OCI-M1 (cell line): ENCODE measurements around the gene SNTA1.
"Not testable (repeated sequence)": the region's sequence is repeated elsewhere in the genome, so short reads cannot be mapped to it uniquely, and the experiment has no call there.

ENCODE experiments used
- DNase-seq: peaks from one replicate; lab custom pipeline; 2025; lab: John Stamatoyannopoulos, UW

The SNTA1 gene

DNA sequence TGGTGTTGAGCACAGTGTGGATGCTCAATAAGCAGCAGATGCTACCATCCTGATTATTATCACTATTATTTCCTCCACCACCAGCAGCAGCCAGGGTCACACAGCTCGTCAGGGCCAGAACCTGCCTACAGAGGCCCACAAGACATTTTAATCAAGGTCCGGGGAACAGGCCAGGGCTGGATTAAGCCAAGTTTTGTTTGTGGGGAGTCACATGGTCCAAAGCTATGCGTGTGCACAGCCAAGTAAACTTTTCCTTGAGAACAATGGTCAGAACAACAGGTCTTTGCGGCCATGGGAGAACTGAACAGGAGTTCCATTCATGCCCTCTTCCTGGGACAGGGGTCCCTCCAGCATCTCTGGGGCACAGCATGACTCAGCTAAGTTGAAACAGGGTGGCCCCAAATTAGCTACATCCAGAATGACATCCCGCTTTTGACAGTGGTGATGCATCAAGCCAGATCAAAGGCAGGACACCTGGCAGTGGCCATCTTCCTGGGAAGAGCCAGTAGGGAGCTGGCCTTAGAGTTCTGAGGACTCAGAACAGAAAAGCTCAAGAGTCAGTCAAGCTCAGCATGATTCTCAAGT, 11.7 kb downstream of the SNTA1 start:
- no peak for DNase-seq

DNA sequence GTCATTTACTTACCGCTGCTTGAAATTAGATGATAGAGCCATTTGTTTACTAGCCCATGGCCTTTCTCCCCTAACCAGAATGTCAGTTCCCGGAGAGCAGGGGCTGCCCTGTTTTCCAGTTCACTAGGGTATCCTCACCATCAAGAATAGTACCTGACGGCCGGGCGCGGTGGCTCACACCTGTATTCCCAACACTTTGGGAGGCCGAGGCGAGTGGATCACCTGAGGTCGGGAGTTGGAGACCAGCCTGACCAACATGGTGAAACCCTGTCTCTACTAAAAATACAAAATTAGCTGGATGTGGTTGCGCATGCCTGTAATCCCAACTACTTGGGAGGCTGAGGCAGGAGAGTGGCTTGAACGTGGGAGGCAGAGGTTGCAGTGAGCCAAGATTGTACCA, 19.7 kb downstream of the SNTA1 start:
- not testable (repeated sequence) for DNase-seq

DNA sequence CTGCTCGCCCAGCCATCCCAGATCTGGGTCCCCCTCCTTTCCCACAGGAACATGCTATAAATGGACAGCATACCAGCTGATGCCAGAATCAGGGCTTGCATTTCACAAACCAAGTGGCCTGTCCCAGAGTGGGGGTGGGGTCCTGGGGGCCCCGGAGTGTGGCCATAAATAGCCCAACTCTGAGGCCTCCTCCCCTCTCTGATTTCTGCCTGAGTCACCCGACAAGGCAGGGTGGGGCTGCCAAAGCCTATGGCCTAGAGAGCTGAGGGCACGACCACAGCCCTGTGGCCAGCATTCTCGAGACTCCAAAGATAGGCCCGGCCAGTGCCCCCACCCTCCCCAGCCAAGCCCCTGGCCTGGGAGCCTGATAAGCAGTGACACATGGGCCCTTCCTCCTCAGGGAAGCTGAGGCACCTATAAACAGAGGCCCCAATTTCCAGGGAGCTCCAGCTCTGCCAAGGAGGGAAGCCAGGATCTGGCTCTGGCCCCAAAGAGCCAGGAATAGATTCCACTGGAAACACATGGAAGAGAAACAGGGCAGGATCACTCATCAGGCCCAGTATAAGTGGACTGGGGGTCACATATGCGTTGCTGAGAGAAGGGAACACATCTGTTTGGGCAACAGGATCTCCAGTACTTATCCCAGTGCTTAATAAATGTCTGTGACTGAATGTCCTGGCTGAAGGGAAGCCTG, 20.3 kb downstream of the SNTA1 start:
- DNase-seq, result peak; percentile 88

DNA sequence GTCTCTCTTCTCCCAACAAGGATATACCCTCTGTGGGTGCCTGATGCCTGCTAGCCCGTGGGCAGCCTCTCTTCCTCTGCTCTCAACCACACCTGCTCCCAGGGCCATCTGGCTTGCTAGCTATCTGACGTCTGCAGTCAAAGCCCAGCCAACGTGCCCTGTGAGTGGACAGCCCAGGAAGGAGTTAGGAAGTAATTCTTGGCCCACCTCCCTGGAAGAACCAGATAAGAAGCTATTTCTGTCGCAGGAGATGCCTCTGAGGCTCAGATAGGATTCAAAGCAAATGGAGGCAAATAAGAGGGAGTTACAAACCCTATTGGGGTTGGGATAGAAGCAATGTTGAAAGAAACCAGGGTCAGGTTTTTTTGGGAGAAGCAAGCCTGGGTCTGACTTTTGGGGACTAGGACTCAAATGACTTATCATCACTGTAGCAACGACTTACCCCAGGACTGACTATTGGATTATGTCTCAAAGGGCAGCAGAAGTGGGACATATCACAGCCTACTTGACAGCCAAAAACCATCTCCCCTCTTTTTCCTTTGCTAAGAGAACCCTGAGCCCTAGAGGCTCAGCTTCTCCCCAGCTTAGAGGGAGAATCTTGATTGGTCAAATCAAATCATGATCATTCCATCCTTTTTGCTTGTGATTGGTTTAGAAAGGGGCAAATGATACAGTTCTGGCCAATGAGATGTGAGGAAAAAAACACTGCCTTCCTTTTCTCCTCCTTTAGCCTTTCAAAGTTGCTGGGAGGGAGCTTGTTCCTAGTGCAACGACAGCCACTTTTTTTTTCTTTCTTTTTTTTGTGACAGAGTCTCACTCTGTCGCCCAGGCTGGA, 24.2 kb downstream of the SNTA1 start:
- peak; percentile 81 for DNase-seq

DNA sequence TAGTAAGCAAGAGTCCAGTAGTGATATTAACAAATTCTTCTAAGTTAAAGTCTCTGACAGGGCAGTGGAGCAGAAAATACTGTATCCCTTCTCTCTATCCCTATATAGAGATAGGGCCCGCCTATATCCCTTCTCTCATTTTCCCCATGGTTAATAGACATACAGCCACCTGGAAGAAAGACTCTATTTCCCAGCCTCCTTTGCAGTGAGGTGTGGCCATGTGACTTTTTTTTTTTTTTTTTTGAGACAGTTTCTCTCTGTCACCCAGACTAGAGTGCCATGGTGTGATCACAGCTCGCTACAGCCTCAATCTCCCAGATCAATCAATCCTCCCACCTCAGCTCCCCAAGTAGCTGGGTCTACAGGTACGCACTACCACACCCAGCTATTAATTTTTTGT, 25.5 kb downstream of the SNTA1 start:
- peak; percentile 17 for DNase-seq

DNA sequence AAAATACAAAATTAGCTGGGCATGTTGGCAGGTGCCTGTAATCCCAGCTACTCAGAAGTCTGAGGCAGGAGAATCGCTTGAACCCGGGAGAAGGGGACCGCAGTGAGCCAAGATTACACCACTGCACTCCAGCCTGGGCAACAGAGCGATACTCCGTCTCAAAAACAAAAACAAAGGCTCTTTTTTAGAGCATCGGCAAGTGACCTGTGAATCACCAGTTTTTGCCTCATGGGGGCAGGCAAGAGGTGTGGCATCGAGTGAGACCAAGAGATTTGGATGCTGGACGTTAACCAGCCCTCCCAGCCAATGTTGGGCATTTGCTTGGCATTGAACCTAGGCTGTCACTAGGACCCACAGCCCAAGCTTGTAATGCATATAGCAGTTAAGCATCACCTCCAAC, 27.6 kb downstream of the SNTA1 start:
- peak; percentile 17 for DNase-seq

DNA sequence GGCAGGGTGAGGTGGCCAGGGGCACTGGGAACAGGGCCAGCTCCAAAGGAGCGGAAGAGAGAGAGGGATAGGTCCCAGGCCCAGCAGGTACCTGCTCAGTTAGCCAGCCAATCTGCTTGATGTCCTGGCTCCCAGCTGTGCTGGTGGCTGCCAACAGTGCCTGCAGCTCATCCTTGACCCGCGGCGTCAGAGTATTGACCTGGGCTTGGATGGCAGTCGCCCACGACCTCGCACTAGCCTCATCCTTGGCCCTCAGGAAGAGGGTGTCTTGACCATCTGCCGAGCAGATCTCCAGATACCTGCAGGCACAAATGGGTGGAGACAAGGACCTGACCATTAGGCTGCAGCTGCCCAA, 31.1 kb downstream of the SNTA1 start:
- DNase-seq, result no peak

DNA sequence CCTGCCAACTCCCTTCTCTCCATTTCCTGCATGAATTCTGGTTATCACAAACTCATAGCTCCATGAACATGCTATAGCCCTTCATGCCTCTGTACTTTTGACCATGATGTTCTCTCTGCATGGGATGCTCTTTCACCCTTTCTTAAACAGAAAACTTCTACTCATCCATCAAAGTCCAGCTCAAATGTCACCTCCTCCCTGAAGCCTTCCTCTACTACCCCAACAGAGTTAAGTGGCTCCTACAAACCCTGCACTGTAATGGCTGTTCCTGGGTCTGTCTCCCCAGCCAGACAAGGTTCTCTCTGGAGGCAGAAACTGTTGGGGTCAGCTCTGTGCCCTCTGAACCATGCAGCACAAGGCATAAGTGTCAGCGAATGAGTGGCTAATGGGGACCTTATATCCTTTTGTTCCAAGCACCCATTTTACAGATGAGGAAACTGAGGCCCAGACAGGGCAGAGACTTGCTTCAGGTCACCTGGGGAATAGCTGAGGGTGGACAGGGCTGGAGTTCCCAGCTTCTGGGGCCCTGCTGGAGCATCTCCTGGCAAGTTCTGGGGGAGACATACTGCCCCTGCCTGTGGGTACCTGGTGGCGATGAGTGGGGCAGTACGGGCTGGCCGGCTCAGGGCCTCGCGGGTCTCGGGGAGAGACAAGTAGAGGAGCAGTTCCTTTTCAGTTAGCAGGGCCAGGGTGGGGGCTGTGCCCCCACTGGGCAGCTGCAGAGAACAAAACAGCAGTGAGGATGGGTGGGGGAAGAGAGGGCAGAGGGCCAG, 31.7 kb downstream of the SNTA1 start:
- DNase-seq, result no peak

DNA sequence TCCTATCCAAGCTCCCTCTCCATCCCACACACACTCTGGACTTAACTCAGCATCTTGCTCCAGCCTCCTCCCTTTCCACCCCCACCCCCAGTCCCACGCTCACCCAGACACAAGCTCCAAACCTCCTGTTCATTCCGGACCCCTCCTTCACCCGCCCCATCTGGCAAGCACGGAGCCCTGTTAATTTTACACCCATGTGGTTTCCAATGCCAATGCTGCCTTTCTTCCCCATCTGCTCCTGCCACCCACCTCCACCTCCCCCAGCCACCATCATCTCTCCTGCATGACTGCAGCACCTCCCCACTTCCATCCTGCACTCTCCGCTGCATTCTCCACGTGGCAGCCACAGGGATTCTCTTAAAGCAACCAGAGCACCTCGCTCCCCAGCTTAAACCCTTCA, 32.3 kb downstream of the SNTA1 start:
- no peak for DNase-seq

DNA sequence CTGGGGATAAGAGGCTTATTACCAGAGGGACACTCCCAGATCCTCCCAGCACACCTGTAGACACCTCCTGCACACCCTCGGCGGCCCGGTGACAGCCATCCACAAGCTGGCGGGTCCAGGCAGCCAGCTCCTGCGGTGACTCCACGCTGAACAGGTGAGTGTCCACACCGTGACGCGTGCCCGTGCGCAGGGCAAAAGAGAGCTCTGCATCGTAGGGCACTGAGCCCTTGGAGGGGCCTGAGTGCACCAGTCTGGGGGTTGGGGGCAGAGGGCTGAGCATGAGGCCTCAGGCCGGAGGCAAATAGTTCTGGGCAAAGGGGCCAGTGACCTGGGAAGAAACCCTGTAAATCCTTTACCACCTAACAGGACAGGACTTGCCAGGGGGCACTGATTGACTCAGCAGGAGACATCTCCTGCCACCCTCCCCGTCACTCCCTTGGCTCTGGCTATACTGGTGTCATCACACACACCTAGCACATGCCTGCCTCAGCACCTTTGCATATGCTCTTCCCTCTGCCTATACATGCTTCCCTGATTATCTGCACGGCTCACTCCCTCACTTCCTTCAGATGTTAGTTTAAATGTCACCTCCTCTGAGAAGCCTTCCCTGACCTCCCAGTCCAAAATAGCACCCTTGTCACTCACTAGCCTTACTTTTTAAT, 33.4 kb downstream of the SNTA1 start:
- no peak for DNase-seq

DNA sequence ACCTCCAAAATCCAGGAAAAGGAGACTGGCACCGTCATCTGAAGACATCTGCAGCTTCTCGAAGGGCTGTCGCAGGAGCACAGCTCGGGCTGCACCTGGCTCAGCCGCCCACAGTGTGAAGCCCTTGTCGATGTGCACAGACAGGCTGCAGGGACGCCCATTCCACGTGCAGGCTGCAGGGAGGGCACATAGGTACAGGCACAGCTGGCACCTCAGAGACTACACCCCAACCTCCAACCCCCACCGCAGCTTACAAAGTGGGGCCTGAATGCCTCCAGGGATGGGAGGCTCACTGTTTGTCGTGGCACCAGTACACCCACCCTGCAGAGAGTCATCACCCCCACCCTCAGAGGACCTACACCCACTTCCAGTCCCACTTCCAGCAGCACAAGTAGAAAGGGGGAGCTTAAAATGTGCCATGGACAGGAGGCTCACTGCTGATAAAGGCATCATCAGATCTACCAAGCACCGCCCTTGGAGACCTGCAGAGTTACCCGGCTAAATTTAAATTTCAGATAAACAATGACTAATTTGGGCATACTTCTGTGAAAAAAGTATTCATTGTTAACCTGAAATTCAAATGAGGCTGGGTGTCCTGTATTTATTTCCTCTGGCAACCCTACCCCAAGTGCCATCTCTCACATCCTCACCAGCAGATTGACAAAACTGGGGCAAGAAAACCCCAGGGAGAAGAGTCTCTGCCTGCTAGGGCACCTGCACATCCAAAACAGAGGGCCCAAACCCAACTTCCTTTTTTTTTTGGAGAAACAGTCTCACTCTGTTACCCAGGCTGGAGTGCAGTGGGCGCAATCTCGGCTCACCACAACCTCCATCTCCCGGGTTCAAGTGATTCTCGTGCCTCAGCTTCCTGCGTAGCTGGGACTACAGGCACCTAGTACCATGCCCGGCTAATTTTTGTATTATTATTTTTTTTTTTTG, 34.6 kb downstream of the SNTA1 start:
- DNase-seq, result peak; percentile 4

DNA sequence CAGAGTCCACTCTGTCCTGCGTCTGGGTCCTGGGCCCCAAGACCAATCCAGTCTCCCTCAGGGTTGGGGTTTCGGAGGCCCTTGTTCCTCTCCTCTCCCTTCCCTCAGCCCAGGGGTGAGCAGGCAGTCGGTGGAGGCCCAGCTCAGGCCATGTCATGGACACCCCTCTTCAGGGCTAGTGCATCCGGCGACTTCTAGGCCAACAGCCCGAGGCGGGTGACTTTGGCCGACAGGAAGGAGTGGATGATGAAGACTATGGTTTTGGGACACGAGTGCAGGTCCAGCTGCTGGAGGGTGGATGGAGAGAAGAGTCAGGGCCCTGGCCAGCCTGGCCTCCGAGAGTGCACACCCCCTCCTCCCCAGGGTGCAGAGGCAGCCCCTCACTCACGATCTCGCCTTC, 35.2 kb downstream of the SNTA1 start:
- DNase-seq, result no peak

DNA sequence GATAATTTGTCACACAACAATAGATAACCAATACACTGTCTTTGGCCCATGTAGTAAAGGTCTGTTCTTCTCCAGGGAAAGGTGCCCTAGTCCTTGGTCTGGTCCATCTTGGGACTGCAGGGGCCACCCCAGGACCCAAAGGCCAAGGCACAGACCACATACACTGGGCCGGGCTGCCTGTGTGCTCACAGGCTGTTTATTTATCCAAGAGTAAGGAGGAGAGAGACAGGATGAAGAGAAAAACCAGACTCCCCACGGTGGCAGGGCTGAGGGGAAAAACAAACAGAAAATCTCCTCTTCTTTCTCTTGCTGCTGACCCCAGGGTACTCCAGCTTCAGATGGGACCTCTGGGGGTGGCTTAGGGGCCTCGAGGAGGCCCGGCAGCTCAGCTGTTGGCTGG, 35.8 kb downstream of the SNTA1 start:
- no peak for DNase-seq

DNA sequence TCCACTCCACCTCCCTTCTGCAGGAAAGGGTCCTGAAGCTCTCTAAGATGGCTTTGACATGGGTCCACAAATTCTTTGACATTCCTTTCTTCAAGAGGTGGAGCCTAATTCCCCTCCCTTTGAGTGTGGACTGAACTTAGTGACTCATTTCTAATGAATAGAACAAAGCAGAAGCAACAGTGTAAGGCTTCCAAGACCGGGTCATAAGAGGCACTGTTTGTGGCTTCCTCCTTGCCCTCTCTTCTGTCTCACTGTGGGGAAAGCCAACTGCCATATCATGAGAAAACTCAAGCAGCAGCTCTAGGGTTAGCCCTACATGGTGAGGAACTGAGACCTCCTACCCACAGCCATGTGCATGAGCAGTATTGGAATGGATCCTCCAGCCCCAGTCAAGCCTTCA, 36.3 kb downstream of the SNTA1 start:
- DNase-seq, result no peak

DNA sequence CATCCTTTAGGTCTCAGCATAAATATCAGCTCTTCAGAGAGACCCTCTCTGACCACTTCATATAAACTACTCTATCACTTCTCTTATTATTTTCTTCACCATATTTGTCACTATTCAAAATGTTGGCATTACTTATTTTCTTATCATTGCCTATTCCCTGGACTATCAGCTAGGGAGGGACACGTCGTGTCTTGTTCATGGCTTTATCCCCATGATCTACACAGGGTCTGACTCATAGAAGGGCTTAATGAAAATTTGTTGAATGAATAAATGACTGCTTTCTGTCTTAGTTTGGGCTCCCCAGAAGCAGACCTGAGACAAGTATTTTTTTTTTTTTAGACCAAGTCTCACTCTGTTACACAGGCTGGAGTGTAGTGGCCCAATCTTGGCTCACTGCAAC, 39.3 kb downstream of the SNTA1 start:
- no peak for DNase-seq

DNA sequence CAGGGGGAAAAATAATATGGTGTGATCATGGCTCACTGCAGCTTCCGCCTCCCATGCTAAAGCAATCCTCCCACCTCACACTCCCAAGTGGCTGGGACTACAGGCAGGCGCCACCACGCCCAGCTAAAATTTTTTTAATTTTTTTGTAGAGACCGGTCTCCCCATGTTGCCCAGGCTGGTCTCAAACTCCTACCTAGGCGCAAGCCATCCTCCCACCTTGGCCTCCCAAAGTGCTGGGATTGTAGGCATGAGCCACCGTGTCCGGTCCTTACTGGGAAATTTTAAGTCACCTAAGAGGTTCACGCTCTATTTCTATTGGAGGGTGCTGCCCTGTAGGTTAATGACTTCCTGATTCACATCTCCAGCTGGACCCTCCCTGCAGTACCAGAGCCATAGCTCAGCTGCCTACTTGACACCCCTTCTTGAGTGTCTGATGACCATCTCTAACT, 41.6 kb downstream of the SNTA1 start:
- DNase-seq, result peak; percentile 61

DNA sequence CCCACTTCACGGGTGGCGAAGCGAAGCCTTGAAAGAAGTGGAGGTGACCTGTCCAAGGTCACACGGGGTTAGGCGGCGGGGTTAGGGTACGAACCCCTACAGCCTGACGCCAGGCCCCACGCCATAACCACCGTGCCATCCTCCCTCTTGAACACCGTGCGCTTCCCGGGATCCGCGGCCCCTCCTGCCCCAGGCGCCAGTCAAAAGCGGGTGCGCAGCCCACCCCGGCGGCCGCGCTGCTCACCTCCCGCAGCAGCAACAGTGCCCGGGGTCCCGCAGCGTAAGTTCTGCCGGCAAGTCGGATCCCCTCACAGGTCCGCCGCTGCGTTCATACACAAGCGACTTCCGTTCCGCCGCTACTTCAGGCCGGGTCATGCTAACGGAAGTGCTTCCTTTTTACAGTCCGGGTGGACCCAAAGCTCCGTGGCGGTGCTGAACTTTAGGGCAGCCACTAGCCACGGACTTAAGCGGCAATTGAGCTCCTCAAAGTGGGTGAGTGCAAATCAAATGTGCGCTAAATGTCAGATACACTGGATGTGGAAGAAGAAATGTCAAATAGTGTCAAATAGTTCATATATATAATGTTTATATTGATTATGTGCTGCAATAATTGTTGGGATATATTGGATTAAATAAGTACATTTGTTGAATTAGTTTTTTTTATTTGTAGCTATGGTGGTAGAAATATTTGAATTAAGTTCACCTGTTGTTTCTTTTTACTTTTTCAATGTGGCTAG, 42.2 kb downstream of the SNTA1 start, which contains the start of gene CDK5RAP1:
TSS of gene CDK5RAP1 (minus strand) at position 336 of the 737 bp plus-strand sequence. CDS start 4,455 bp downstream, outside the sequence.
- DNase-seq, result peak; percentile 93

DNA sequence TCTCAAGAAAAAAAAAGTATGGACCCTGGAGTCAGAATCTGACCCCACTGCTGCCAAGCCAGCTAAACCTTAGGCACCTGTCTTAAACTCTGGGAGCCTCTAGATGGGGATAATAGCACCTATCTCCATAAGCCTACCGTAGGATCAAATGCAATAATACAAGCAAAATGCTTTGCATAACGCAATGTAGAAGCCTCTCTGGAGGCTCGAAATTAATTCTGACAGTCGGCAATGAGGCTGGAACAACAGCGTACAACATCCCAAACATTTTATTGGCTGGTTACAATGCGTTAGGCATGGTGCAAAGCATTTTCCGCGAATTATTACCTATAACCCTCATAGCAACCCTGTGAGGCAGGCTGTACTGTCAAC, 42.8 kb downstream of the SNTA1 start:
- peak; percentile 34 for DNase-seq

DNA sequence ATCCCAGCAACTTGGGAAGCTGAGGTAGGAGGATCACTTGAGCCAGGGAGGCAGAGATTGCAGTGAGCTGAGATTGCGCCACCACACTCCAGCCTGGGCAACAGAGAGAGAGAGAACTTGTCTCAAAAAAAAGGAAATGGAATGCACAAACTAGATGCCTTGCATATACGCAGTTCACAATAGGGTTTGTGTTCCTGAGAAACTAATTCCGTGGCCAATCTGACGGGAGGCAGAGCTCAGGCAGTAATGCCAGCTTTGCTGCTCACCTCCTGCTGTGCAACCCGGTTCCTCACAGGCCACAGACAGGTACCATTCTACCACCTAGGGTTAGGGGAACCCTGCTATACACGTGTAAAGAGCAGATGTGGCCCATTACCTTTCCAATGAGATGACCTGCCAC, 43.6 kb downstream of the SNTA1 start:
- no peak for DNase-seq

DNA sequence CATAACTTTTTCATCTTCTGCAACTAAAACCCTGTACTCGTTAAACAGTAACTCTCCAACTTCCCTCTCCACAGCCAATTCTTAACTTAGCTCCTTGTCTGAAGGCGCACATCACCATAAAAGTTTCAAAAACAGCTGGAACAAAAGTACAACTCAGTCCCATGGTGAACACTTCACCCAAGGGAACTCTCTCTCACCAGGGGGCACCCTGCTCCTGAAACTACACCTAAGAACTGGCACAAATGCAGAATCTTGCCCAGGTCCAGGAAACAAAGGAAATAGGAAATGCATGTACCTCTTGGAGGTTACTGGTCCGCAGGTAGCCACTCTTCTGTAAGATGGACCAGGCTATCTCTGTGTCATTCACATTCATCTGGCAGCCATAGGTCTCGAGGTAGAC, 48.8 kb downstream of the SNTA1 start:
- DNase-seq, result no peak
